Fibroblast of lung (primary cell): ENCODE results near the gene DENND1A. TPM values are rescaled to one million over a fixed set of nuclear protein-coding genes. Genes with fewer than 3 reads are reported as not detected.

Experiments
- DNase-seq, 2 donors: peaks; one replicate each; pipeline versions ENCODE4 v3.0.0 to v3.0.0-alpha.2; 2010; ENCODE audit warnings: low read depth in 2 of 2
- H2AFZ ChIP-seq: 2 replicates; pipeline ENCODE4 v1.5.1; 2012; ENCODE audit warnings: low read length, control low read depth, inconsistent platforms
- H3K27ac ChIP-seq: 2 replicates; pipeline ENCODE4 v1.5.1; 2011; ENCODE audit warnings: low read length, control low read depth; ENCODE audit not compliant: insufficient read depth
- H3K27me3 ChIP-seq: 2 replicates; pipeline ENCODE4 v1.5.1; 2011; ENCODE audit warnings: mild to moderate bottlenecking, low read length; ENCODE audit not compliant: control insufficient read depth, insufficient read depth
- H3K36me3 ChIP-seq: 2 replicates; pipeline ENCODE4 v1.5.1; 2011; ENCODE audit warnings: low read length; ENCODE audit not compliant: control insufficient read depth, insufficient read depth
- H3K4me1 ChIP-seq: 2 replicates; pipeline ENCODE4 v1.5.1; 2011; ENCODE audit warnings: low read length; ENCODE audit not compliant: control insufficient read depth, insufficient read depth; ENCODE audit errors: extremely low read depth
- H3K4me2 ChIP-seq: 2 replicates; pipeline ENCODE4 v1.5.1; 2011; ENCODE audit warnings: low read length, control low read depth; ENCODE audit not compliant: insufficient read depth; ENCODE audit errors: extremely low read depth
- H3K4me3 ChIP-seq, 4 experiments: fragments of 200-600 bp in 1 of 4; sonication (generic) in 1 of 4; replicated peaks in 1 of 4; 2 replicates each; pipeline ENCODE4 v1.5.1; 2011 to 2016; ENCODE audit warnings: low read length in 4 of 4, low read depth in 3 of 4, mild to moderate bottlenecking in 3 of 4, control low read depth in 2 of 4, inconsistent platforms in 1 of 4, mixed read lengths in 1 of 4; ENCODE audit not compliant: insufficient read depth in 1 of 4; ENCODE audit errors: control extremely low read depth in 1 of 4
- H3K79me2 ChIP-seq: 2 replicates; pipeline ENCODE4 v1.5.1; 2012; ENCODE audit warnings: mild to moderate bottlenecking, low read length, inconsistent platforms; ENCODE audit not compliant: control insufficient read depth, insufficient read depth
- H3K9ac ChIP-seq: 2 replicates; pipeline ENCODE4 v1.5.1; 2011; ENCODE audit warnings: mild to moderate bottlenecking, low read length, control low read depth; ENCODE audit not compliant: insufficient read depth
- H3K9me3 ChIP-seq: 2 replicates; pipeline ENCODE4 v1.5.1; 2012; ENCODE audit warnings: low read depth, low read length; ENCODE audit not compliant: control insufficient read depth, insufficient read depth
- H4K20me1 ChIP-seq: 2 replicates; pipeline ENCODE4 v1.5.1; 2011; ENCODE audit warnings: low read length; ENCODE audit not compliant: control insufficient read depth, insufficient read depth; ENCODE audit errors: extremely low read depth
- EZH2 ChIP-seq: IDR thresholded peaks from 2 replicates; pipeline ENCODE4 v1.5.1; 2012; ENCODE audit warnings: low read length, control low read depth, mild to moderate bottlenecking; ENCODE audit errors: missing control alignments
- polyA plus RNA-seq, 2 donors: library from polyadenylated mRNA; depleted of rRNA in 1 of 2; stranded (reverse) in 1 of 2; unstranded in 1 of 2; fragments of >200 nt; gene quantifications; 2 replicates each; pipeline ENCODE4 v1.2.1, GENCODE V29; 2011 to 2012; ENCODE audit warnings: missing spikeins in 1 of 2
- total RNA-seq: library from RNA; depleted of rRNA; stranded (reverse); fragments of >200 nt; gene quantifications from 2 replicates; pipeline ENCODE4 v1.2.1, GENCODE V29; 2014
- TF ChIP-seq, protein P1 (sequence below), 2 donors: IDR thresholded peaks in 1 of 2; conservative IDR thresholded peaks in 1 of 2; 1 replicate in 1 of 2; 2 replicates in 1 of 2; pipeline ENCODE4 v1.5.1; 2011 to 2012; ENCODE audit warnings: low read length in 2 of 2, control low read depth in 1 of 2, inconsistent platforms in 1 of 2, low read depth in 1 of 2, mild to moderate bottlenecking in 1 of 2

DENND1A gene
- total and polyA plus RNA-seq, 2 donors (not counting 1 experiment from before 2014, with no cell fraction given): 13.0 to 18.3 TPM

DNA sequence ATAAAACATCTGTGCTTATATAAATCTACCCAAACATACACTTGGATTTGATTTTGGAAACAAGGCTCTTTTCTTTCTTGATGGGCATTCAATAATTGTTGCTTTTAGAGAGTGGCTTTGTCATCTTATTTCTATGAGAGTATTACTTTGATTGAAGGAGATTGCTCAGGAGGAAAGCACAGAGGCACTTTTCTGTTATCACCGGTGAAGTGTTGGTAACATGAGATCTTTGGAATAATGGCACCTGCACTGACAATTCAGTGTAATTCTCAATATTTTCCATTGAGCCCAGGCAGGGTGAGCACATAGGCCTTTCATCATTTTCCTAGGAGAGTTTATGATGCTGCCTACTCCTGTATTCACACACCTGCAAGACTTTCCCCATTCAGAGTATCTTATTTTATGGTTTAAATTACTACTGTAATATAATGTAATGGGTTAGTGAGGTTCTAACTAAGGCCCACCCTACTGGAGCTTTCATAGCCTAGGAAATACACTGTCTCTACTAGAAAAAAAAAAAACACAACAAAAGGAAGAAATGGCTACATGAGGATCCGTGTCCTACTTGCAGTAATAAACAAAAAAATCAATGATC, 244.3 kb downstream of the DENND1A start:
- no peaks in the 10 kb centered on the region for H4K20me1 ChIP-seq
- no peak overlapping the region for H3K27ac ChIP-seq
- H3K4me3 ChIP-seq: no peak overlapping the region
- H2AFZ ChIP-seq: no peak overlapping the region
- no peaks in the 10 kb centered on the region for H3K36me3 ChIP-seq
- H3K4me2 ChIP-seq: no peak overlapping the region
- no peak for DNase-seq
- H3K9me3 ChIP-seq: no peaks in the 10 kb centered on the region
- H3K4me1 ChIP-seq: no peaks in the 10 kb centered on the region
- no peaks in the 10 kb centered on the region for H3K79me2 ChIP-seq
- no peak for TF ChIP-seq EZH2
- TF ChIP-seq, protein P1, sequence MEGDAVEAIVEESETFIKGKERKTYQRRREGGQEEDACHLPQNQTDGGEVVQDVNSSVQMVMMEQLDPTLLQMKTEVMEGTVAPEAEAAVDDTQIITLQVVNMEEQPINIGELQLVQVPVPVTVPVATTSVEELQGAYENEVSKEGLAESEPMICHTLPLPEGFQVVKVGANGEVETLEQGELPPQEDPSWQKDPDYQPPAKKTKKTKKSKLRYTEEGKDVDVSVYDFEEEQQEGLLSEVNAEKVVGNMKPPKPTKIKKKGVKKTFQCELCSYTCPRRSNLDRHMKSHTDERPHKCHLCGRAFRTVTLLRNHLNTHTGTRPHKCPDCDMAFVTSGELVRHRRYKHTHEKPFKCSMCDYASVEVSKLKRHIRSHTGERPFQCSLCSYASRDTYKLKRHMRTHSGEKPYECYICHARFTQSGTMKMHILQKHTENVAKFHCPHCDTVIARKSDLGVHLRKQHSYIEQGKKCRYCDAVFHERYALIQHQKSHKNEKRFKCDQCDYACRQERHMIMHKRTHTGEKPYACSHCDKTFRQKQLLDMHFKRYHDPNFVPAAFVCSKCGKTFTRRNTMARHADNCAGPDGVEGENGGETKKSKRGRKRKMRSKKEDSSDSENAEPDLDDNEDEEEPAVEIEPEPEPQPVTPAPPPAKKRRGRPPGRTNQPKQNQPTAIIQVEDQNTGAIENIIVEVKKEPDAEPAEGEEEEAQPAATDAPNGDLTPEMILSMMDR (conservative IDR thresholded peaks at IDR 0.05 in 1 of 2, IDR thresholded peaks at IDR 0.05 in 1 of 2; ENCODE audit: low read depth in 1 of 2, low read length in 2 of 2): no peak
- no peak overlapping the region for H3K9ac ChIP-seq
- no peaks in the 10 kb centered on the region for H3K27me3 ChIP-seq

DNA sequence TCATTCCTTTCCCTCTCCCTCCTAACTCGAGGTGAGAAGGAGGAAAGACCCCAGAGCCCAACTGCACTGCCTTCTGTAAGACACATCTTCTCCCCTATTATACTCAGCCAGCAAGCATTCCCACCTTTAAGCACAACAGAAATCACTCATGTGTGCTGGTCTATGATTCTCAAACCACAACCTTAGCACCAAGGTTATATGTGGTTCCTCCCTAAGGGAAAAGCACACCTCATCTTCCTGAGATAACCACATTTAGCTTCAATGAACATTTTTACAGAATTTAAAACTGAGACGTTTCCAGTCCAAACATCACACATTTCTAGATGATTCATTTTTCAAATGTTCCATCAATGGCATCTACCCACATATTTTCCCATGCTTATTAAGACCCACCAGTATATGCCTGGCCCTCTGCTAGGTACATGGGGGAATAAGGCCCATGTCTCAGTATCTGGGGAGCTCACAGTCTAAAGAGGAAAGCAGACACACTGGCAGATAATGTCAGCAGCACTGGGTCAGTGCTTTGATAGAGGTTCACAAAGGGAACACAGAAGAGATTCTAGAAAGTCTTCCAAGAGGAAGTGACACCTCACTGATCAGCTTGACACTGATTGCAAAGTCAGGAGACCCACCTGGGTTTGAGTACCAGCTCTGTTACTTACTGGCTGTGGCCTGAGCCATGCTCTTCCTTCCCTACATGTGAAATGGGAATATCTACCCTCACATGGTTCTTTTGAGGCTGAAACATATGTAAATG, 245.4 kb downstream of the DENND1A start:
- no peak overlapping the region for H3K27ac ChIP-seq
- peak in 1 of 2 donors; percentile 43 for DNase-seq
- TF ChIP-seq, protein P1 (conservative IDR thresholded peaks at IDR 0.05 in 1 of 2, IDR thresholded peaks at IDR 0.05 in 1 of 2; ENCODE audit: low read depth in 1 of 2, low read length in 2 of 2): no peak
- no peak for TF ChIP-seq EZH2
- H3K9ac ChIP-seq: no peak overlapping the region
- H3K36me3 ChIP-seq: no peaks in the 10 kb centered on the region
- H3K4me3 ChIP-seq: no peak overlapping the region
- no peak overlapping the region for H2AFZ ChIP-seq
- H3K79me2 ChIP-seq: no peaks in the 10 kb centered on the region
- no peaks in the 10 kb centered on the region for H4K20me1 ChIP-seq
- H3K4me2 ChIP-seq: no peak overlapping the region
- no peaks in the 10 kb centered on the region for H3K27me3 ChIP-seq
- no peaks in the 10 kb centered on the region for H3K4me1 ChIP-seq
- H3K9me3 ChIP-seq: no peaks in the 10 kb centered on the region

DNA sequence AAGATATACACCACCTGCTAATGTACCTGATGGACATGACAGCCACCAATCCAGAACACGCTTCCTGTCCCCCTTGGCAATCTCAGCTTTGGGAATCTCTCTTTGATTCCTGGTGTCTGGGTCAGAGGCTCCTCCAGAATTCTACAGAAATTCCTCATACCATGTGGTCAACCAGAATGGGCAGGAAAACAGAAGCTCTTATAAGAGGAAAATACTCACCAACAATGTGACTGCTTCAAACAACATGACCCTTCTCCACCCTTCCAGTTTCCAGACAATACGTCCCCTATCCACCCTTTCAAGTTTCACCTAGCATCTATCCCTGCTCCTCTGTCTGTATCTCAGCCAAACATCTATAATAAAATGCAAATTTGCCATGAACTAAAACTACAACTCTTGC, 247.2 kb downstream of the DENND1A start:
- Histone ChIP-seq H3K4me2 (no peak overlapping the region), H3K79me2 (no peaks in the 10 kb centered on the region), H3K27ac (no peak overlapping the region), H3K9ac (no peak overlapping the region), H2AFZ (no peak overlapping the region), H3K4me3 (no peak overlapping the region), H3K27me3 (no peaks in the 10 kb centered on the region), H3K4me1 (peaks cover 8% of the 10 kb centered on the region), H3K36me3 (no peaks in the 10 kb centered on the region), H3K9me3 (no peaks in the 10 kb centered on the region), H4K20me1 (no peaks in the 10 kb centered on the region)
- no peak for TF ChIP-seq EZH2
- TF ChIP-seq, protein P1 (conservative IDR thresholded peaks at IDR 0.05 in 1 of 2, IDR thresholded peaks at IDR 0.05 in 1 of 2; ENCODE audit: low read depth in 1 of 2, low read length in 2 of 2): no peak
- no peak for DNase-seq
